NCI-H510A (cell line): ENCODE data around the gene QKI.
"Not testable (repeated sequence)": the region's sequence is repeated elsewhere in the genome, so short reads cannot be mapped to it uniquely, and the experiment has no call there.

ENCODE experiments used
- DNase-seq: peaks from one replicate; lab custom pipeline; 2025; lab: John Stamatoyannopoulos, UW

QKI gene

DNA sequence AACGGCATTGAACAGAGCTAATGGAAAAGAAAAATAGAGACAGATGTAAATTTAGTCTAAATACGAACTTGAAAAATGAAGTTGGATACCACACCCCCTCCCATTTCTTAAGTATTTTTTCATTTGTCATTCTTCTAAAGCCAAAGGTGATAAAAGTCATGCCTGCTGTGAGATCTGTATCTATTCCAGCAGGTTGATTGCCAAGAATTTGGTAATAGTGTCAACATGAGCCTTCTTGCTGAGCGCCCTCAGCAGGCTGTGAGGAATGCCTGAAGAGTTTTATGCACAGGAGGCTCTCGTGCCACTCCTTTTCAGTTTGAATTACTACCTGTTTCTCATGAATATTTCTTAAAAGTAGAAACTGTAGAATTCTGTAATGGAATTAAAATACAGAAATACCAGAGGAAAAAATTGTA is 165.4 kb downstream of the QKI start:
- DNase-seq, result no peak

DNA sequence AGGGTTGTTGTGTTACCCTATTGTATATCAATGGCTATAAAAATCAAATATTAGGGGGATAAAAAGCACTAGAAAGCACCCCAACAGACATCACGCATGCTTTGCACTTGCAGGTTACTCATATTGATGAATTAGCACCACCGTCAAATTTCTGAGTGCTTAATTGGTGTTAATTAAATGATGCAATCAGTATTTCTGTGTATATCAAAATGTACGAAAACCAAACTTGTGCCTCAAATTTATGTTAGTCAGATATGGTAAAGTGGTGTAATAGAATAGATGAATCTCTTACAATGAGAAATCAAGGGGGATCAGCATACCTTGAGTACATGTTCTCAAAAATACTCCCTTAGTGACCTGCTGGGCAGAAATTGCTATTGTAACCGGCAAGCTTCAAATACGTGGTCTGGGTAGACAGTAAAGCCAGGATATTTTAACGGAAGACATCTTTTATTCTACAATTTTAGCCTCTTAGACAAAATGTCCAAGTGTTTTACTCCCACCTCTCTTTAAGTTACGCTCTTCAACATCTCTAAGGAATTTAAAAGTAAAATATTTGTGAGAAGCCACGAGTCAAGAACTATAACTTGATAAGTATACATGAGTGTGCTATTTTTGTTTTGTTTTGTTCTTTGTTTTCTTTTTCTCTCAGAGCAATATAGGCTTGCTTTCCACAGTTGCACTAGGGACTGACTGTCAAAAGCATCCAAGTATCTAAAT is 166.0 kb downstream of the QKI start:
- DNase-seq, result no peak

DNA sequence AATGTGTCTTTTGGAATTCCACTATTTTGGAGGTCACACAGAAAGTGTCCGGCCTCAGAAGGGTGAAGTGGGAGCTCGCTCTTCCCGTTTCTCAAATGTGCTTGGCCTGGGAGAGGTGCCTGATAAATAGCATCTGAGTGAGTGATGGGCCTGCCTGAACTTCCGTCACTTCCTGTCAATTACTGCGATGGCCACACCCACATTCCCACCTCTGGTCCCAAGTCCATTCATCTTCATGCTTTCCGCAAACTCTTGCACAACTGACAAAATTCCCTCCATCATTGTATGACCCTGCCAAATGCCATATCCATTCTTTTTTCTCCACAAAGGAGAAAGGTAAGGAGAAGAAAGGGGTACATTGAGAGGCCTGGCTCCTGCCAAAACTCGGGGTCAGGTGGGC is 169.0 kb downstream of the QKI start:
- no peak for DNase-seq

DNA sequence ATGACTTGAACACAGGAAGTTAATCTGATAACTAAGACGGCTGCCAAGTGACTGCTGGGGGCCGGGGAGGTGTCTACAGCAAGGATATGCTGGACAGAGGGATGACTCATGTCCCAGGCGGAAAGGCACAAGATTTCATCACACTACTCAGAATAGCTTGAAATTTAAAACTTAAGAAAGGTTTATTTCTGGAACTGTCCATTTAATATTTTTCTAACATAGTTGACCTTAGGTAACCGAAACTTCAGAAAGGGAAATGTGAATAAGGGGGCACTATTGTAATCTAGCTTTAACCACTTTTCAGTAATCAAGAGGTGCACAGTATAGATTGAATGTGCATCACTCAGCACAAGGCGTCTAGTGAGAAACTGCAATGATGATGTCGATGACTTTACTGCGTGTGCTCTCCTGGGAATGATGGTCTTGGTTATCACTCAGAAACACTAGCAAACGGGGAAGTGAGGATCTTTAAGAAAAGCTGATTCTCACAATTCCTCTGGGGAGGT is 171.5 kb downstream of the QKI start:
- no peak for DNase-seq

DNA sequence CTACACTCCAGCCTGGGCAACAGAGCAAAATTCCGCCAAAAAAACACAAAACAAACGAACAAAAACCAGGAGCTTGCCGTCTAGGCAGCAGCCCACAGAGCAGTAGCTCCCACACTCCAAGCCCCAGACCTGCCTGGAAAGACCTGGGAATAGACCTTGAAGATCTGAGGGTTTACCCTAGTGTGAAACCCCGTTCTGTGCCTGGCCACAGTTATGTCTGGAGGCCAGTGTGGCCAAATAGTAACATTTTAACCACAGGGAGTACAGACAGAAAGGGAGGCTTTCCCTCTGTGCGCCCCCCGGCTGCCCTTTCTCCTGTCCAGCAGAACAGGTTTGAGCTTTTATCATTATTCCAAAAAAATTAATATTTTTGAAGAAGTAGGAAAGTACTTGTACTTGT is 172.4 kb downstream of the QKI start:
- DNase-seq, result no peak

DNA sequence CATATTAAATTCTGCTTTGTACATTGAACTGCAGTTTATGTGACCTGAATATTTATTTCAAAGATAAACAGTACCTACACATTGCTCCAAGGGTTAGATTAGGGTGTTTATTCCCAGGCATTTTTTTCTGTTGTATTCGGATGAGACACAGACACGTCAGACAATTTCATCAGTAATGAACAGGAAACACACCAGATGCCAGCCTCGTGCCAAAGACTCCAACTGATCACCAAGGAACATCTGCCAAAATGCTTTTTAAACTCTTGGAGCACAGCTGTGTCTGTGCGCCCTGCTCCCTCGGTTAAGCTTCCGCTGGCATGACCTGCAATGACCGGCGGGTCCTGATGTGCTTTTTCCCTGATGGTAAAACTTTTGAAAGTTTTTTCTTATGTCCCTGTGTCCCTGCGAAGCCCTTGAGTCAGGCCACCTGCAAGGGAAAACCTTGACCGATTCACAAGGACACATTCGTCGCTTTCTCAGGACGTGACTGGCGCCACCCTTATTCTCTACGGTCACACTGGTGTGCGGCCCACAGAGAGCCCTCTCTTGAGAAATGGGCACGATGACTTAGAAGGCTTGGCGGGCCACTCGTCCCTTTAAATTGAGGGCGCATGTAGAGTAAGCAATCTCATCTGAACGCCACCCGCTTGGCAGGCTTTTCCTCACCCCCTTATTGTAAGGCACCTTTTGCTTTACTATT is 173.9 kb downstream of the QKI start:
- no peak for DNase-seq

DNA sequence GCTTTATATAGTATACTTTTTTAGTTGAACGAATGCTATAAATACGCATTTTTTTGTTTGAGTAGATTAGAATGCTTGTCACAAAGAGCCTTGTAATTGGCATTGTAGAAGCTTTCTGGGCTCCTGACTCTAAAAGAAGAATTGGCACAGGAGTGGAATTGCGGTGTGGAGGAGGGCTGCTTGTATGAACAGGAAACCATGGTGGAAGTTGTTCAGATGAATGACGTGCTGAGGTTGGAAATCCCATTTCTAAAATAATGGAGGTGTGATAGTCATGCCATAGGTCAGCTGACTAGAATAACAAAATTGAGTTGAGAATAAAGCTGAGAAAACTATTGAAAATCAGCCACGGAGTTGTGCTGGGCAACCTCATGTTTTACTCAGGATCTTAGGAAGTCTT is 174.9 kb downstream of the QKI start:
- DNase-seq, result no peak

DNA sequence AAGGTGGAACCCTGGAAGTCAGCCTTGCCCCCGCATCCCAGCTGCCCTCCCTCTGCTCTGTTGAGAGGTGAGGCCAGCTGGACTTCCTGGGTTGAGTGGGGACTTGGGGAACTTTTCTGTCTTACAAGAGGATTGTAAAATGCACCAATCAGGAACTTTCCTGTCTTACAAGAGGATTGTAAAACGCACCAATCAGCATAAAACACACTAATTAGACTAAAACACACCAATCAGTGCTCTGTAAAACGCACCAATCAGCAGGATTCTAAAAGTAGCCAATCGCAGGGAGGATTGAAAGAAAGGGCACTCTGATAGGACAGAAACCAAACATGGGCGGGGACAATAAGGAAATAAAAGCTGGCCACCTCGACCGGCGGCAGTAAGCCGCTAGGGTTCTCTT is 175.6 kb downstream of the QKI start:
- not testable (repeated sequence) for DNase-seq

DNA sequence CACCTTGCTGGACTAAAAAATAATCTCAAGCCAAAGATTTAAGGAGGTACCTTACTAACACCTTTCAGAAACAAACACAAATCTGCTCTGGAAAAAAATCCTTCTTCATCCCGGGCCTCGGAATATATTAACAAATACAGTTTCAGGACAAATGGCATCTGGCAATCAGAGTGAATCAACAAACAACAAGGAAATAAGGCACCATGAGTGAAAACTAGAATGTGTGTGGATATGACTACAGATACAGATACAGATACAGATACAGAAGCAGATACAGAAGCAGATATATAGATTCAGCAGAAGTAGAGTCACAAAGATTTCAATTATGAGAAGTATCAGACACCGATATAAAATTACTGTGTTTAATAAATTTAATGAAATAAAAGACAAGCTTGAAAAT is 178.4 kb downstream of the QKI start:
- no peak for DNase-seq

DNA sequence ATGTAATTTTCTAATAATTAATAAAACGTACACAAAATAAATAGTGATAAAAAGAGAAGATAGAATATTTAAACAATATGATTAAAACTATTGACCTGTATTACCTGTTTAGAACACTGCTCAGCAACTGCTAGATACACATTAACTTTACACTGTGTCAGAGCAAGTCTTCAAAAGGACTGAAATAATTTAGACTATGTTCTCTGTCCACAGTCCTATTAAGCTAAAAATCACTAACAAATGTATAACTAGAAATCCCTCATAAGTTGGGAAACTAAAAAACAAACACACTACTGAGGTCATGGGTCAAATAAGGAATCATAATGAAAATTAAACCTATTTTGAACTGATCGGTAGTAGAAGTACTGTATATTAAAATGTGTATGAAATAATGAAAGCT is 181.7 kb downstream of the QKI start:
- no peak for DNase-seq

DNA sequence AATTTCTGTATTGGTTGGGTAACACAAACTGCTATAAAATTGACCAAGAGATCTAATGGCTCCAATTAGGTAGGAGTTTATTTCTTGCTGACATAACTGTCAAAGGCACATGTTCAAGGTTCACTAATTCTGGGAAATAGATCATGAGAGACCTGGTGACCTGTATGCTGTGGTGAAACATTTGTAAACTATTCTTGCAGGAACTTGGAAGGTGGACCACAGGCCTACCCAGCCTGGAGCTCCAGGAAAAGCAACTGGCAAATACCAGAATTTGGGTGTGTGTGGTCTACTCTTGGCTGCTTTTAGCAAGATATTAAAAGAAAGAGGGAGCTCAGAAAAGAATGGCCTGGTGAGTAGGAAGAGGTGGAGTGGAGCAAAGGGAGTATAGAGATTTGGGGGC is 184.6 kb downstream of the QKI start:
- no peak for DNase-seq

DNA sequence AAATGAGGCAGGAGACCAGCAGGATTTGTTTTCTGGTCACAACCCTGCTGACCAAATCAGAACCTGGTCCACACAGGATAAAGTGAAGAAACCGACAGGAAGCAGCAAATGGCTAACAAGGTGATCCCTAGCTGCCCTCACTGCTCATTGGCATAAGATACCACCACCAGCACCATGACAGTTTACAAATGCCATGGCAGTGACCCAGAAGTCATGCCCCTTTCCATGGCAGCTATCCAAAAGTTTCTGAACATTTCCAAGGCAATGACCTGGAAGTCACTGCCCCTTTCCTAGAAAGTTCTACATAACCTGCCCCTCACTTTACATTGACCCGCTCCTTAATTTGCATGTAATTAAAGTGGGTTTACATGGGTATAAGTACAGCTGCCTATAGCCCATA is 185.2 kb downstream of the QKI start:
- DNase-seq, result no peak

DNA sequence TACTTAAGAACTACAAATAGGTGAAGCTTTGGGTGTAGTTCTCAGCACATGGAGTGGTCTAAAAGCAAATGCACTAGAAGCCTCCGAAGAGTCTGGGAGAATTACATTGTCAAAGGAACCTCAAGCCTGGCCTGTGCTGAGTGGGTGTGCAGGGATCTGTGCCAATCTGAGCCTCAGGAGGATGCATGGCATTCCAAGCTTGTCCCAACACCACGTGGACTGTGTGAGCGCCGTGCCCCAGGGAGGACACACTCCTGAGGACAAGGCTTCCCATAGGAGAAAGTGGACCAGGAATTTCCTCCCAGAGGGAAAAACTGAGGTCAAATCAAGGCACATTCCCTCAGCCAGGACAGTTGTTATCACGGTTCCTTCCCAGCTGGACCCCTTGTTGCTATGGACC is 185.8 kb downstream of the QKI start:
- no peak for DNase-seq

DNA sequence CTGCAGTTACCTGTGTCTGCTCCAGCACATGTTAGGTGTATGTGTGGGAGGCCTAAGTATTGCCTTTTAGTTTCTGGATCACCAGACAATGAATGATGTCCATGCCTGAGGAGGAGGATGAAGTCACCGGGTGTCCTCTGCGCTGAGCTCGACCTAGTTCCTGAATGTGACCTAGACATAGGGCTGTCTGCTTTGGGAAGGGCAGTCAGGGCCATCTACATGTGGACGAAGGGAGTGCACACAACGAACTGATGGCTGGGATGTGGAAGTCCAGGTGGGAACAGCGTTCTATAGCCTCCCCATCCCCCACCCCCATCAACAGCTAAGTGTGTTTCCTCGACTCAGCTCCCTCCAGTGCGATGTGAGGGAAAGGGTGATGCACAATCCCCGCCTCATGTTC is 186.3 kb downstream of the QKI start:
- no peak for DNase-seq

DNA sequence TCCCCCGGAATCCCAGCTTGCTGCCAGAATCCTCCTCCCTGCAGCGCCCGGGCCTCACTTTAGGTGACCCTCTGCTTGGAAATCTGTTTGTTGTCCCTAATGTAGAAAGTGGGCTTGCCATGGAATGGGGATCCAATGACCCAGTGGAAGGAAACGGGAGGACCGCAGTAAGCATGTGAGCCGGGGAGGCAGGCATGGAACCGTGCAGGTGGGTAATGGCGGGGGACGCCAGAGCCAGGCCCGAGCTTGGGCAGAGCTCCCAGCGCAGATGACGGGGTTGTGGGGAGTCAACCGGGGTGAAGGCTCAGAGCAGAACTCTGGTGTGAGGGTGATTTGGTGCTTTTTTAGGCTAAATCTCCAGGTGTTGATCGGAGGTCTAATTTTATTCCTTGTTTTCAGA is 188.3 kb downstream of the QKI start:
- DNase-seq, result no peak

DNA sequence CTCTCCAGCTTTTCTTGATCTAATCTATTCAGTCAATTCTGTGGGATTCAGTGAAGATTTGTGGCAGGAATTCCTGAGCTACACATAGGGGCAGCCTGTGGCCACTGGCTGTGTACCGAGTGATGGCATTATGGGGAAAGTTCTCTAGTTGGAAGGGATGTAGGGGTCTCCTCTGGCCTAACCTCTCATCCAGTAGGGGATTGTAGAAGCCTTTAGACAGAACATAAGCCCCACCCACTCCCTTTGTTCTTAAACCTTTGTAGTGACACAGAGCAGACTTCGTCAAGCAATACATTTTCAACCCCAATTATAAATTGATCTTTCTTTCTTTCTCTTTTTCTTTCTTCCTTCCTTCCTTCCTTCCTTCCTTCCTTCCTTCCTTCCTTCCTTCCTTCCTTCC is 188.9 kb downstream of the QKI start:
- DNase-seq, result no peak

DNA sequence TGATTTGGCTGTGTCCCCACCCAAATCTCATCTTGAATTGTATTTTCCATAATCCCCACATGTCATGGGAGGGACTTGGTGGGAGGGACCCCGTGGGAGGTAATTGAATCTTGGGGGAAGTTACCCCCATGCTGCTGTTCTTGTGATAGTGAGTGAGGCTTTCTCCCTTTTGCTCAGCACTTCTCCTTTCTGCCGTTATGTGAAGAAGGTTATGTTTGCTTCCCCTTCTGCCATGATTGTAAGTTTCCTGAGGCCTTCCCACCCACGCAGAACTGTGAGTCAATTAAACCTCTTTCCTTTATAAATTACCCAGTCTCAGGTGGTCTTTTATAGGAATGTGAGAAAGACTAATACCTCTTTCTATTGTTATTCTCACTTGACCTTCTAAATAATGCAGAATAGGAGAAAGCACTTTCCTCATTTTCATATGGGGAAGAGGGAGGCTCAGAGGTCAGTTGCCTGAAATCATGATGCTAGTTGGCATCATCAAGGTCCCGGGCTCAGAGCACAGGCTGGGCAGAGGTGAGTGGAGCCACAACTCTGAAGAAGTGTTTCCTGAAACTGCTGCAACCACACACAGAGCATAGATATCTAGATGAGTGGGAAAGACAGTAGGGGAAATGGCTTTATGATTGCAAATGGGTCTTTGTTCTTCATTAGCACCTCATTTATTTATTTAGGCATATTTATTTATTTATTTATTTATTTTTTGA is 191.0 kb downstream of the QKI start:
- no peak for DNase-seq

DNA sequence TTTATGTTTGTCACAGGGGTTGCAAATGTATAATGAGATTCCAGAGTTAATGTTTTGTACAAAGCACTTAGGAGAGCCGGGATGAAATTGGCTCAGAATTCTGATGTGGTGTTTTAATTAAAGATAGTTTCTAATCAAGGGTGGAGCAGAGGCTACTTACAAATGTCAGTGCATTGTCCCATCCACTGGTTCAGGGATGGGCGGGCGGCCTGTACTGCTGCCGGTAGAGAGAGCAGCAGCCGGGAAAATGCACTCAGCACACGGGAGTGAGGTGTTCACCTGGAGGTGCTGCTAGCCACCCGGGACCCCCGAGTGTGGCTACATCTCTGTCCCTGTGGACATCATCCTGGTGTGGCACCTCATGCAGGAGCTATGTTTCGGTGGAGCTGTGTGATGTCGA is 193.3 kb downstream of the QKI start:
- no peak for DNase-seq

DNA sequence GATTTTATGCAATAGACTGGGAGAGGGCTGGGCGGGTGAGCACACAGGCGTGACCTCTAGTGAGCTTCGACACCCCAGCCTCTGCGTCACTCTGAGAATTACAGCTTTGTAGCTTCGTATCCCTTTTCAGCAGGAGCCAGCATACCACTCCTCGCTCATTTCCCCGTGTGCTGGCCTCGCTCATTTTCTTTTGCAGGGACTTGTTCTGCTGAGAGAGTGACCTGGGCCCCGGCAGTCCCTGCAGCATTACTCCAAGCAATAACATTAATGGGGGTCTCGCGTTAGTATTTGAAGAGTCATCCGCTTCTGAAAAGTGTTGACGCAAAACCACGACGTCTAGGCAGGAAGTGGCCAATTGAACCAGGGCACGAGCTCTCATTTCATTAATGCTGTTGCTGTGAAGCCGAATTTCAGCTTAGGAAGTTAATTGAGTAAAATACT is 193.7 kb downstream of the QKI start:
- no peak for DNase-seq

DNA sequence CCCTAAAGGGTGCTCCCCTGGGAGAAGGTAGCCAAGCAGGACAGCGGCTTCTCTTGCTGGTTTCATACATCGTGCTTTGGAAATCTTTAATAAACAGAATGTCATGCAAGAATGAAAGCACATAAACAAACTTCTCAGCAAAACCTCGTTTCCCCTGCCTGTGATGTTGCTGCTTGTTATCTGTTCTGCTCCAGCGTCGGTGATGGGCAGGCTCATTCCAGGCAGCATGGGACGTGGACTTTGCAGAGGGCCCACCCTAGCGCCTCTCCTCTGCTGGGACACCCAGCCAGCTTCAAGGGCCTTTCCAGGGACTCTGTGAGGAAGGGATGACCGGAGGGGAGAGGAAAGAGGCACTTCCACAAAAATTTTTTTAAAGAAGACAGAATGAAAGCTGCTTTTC is 197.7 kb downstream of the QKI start:
- DNase-seq, result no peak

DNA sequence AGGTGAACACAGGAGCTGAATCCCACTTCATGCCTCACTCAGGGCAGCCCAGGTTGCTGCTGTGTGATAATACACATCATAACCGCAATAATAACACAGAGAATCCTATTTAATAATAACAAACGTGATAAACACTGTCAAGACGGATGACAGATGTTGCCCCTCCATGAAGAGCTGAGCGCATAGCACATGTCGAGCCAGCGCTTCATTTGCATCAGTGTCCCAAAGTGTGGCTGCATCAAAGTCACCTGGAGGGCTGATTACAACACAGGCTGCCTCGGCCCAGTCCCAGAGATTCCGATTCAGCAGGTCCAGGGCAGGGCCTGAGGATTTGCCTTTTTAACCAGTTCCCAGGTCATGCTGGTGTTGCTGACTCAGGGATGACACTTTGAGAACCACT is 198.5 kb downstream of the QKI start:
- no peak for DNase-seq

DNA sequence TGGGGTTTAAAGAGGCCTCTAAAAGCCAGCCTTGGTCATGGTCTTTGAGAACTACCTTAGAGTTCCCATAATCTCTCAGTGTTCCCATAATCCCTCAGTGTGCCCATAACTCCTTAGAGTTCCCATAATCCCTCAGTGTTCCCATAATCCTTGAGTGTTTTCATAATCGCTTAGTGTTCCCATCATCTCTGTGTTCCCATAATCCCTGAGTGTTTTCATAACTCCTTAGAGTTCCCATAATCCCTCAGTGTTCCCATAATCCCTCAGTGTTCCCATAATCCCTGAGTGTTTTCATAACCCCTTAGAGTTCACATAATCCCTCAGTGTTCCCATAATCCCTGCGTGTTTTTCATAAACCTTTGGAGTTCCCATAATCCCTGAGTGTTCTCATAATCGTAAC is 199.2 kb downstream of the QKI start:
- DNase-seq, result no peak

DNA sequence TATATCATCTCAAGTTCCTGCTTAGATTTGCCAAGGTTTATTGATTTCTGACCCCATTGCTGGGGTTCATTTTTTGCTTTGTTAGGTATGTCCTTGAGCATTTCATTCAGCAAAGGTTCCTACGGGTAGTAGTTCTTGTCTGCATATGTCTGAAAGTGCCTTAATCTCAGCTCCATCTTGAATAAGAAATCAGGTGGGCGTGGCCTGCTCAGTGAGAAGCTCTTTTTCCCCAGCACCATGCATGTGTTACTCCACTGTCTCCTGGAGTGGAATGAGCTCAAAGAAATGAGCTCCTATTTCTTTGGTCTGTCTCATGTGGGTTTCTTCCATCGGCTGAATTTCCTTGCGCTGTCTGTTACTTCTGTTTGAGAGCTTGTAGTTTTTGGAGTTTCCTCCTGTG is 201.9 kb downstream of the QKI start:
- no peak for DNase-seq
